Measurements from ENCODE around the gene SCNM1.
A peak's percentile ranks its signal among the peaks of the same experiment; 100 is the strongest.

The SCNM1 gene

GRCh38 chr1:151165738-151166504 is at the start of gene SCNM1, which contains the start of gene LYSMD1:
SCNM1 (plus strand) TSS chr1:151166144; CDS start chr1:151166153, 9 bp downstream.
LYSMD1 (minus strand) TSS chr1:151165902; CDS start chr1:151165258, 644 bp downstream.
- TF ChIP-seq CTCF (conservative IDR thresholded peaks at IDR 0.05) = no peak
- peak within 1 kb of the TSS; percentile 87 for H3K27ac ChIP-seq

GRCh38 chr1:151124763-151125403 is 41.1 kb upstream of the SCNM1 start:
- H3K27ac ChIP-seq = no peak overlapping the region
- no peak for TF ChIP-seq CTCF (conservative IDR thresholded peaks at IDR 0.05)

- H3K27ac ChIP-seq = no peak overlapping the region
- no peak for TF ChIP-seq CTCF (conservative IDR thresholded peaks at IDR 0.05)
These were observed 37.1 kb upstream of the SCNM1 start for GRCh38 chr1:151128800-151129199.

GRCh38 chr1:151130987-151131586 is 34.9 kb upstream of the SCNM1 start:
- no peak overlapping the region for H3K27ac ChIP-seq
- TF ChIP-seq CTCF (conservative IDR thresholded peaks at IDR 0.05) = no peak

GRCh38 chr1:151131701-151132334 is 34.1 kb upstream of the SCNM1 start:
- H3K27ac ChIP-seq = no peak overlapping the region
- no peak for TF ChIP-seq CTCF (conservative IDR thresholded peaks at IDR 0.05)

- TF ChIP-seq CTCF (conservative IDR thresholded peaks at IDR 0.05) = no peak
- H3K27ac ChIP-seq = no peak overlapping the region
These were observed 33.5 kb upstream of the SCNM1 start for GRCh38 chr1:151132335-151133017.

All from VCaP (cell line).